Muscle layer of duodenum (tissue), 2 donors: Measurements from ENCODE around the gene HSD17B1.
A peak's percentile ranks its signal among the peaks of the same experiment; 100 is the strongest.
"Not testable (repeated sequence)": the region's sequence is repeated elsewhere in the genome, so short reads cannot be mapped to it uniquely, and the experiment has no call there.

Experiments
- H3K27ac ChIP-seq: one replicate; pipeline ENCODE4 v1.7.0; 2013; ENCODE audit warnings: mild to moderate bottlenecking, low read length
- H3K27me3 ChIP-seq: one replicate; pipeline ENCODE4 v1.7.0; 2013; ENCODE audit warnings: low read depth, mild to moderate bottlenecking, control low read depth, low read length
- H3K36me3 ChIP-seq, 2 donors: one replicate each; pipeline ENCODE4 v1.7.0; 2013; ENCODE audit warnings: low read length in 2 of 2, control low read depth in 1 of 2, mild to moderate bottlenecking in 1 of 2; ENCODE audit not compliant: insufficient read depth in 2 of 2, control insufficient read depth in 1 of 2
- H3K4me1 ChIP-seq, 2 donors: one replicate each; pipeline ENCODE4 v1.7.0; 2013; ENCODE audit warnings: low read length in 2 of 2, mild to moderate bottlenecking in 2 of 2, control low read depth in 1 of 2, moderate library complexity in 1 of 2; ENCODE audit not compliant: insufficient read depth in 2 of 2, control insufficient read depth in 1 of 2
- H3K4me3 ChIP-seq, 2 donors: one replicate each; pipeline ENCODE4 v1.7.0; 2013; ENCODE audit warnings: low read length in 2 of 2, low read depth in 1 of 2, mild to moderate bottlenecking in 1 of 2
- H3K9me3 ChIP-seq, 2 donors: one replicate each; pipeline ENCODE4 v1.7.0; 2013; ENCODE audit warnings: low read length in 2 of 2, control low read depth in 1 of 2, mild to moderate bottlenecking in 1 of 2; ENCODE audit not compliant: control insufficient read depth in 1 of 2
- donor health status: healthy.

HSD17B1 gene

DNA sequence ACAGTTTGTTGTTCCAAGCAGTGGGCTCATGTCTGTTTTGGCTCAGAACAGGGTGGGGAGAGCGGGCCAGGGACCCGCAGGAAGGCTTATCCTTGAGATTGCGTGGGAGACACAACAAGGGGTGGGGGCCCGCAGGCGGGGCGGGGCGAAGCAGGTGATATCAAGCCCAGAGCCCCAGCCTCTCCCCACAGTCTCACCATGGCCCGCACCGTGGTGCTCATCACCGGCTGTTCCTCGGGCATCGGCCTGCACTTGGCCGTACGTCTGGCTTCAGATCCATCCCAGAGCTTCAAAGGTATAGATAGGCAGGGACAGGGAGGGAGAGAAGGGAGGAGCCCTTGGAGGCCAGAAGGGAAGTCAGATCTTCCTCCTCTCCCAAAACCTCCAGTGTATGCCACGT is at the start of gene HSD17B1:
HSD17B1 (plus strand) TSS at position 188 of the 400 bp plus-strand sequence; CDS start at position 199, 11 bp downstream.
- not testable (repeated sequence) for H3K9me3 ChIP-seq, H3K27me3 ChIP-seq, H3K36me3 ChIP-seq
- peak within 1 kb of the TSS in 1 of 2 donors; percentile 82 for H3K4me3 ChIP-seq
- peak within 1 kb of the TSS; percentile 86 for H3K27ac ChIP-seq
- peaks cover 0 to 26% of the 10 kb centered on the region in 2 donors for H3K4me1 ChIP-seq

GRCh38 chr17:42502926-42503325 is 49.8 kb upstream of the HSD17B1 start:
- Histone ChIP-seq H3K4me1 (no peaks in the 10 kb centered on the region), H3K4me3 (no peak overlapping the region), H3K9me3 (no peaks in the 10 kb centered on the region), H3K36me3 (peaks cover 40 to 65% of the 10 kb centered on the region in 2 donors), H3K27ac (no peak overlapping the region), H3K27me3 (no peaks in the 10 kb centered on the region)

DNA sequence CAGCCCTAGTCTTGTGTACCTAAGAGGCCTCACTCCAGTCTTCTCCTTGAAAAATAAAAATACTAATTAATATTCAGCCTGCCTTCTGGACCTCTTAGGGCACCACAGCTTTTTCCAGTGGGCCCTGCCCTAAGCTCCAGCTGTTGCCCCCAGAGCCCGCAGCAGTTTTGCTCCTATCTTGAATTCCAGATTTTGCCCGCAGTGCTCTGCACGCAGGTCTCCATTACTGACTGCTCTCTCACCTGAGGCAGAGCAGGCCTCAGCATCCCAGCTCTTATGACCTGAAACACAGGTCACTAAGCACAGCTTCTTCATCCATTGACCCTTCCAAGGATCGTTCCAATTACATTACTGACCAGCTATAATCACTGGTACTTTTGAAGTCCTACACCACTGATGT is 45.1 kb upstream of the HSD17B1 start:
- H3K9me3 ChIP-seq: no peaks in the 10 kb centered on the region
- no peak overlapping the region for H3K27ac ChIP-seq
- peaks cover 45 to 60% of the 10 kb centered on the region in 2 donors for H3K36me3 ChIP-seq

DNA sequence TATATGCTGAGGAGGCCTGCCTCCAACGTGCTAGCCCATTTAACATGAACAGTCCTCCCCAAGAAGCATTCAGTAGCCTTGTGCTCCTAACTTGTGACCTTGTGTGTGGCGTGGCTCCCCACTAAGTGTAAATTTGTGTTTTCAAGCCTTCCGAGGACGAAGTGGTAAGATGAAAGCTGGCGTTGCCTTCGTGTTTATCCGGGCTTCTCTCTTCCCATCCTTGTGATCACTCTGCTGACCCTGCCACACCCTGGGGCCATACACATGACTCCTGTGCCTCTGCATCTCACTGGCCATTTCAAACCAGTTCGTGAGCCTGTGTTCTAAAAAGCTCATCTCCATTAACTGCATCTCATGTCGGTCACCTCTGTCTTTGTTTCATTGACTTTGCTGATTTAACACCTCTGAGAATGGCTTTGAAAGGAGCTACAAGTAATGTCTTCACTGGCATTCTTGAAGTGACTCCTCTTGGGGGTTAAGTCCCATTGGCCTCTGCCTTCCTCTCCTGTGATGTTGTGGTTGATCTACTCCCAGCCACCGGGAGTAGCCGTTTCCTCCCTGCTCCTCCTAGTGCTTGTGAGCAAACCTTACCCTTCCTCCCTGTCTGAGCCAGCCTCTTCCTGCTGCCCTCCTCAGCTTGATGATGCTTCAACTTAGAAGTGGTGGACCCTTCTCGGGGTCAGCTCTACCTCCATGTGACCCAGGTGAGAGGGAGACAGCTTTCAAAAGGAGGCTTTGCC is 44.1 kb upstream of the HSD17B1 start:
- H3K27ac ChIP-seq: no peak overlapping the region
- no peaks in the 10 kb centered on the region for H3K27me3 ChIP-seq
- no peaks in the 10 kb centered on the region for H3K9me3 ChIP-seq
- peaks cover 39 to 55% of the 10 kb centered on the region in 2 donors for H3K36me3 ChIP-seq
- no peak overlapping the region for H3K4me3 ChIP-seq
- H3K4me1 ChIP-seq: peaks cover 0 to 10% of the 10 kb centered on the region in 2 donors

More for the DNA sequence above, 45.1 kb upstream of the HSD17B1 start:
- Histone ChIP-seq H3K27me3 (no peaks in the 10 kb centered on the region), H3K4me1 (peaks cover 0 to 3% of the 10 kb centered on the region in 2 donors), H3K4me3 (no peak overlapping the region)

DNA sequence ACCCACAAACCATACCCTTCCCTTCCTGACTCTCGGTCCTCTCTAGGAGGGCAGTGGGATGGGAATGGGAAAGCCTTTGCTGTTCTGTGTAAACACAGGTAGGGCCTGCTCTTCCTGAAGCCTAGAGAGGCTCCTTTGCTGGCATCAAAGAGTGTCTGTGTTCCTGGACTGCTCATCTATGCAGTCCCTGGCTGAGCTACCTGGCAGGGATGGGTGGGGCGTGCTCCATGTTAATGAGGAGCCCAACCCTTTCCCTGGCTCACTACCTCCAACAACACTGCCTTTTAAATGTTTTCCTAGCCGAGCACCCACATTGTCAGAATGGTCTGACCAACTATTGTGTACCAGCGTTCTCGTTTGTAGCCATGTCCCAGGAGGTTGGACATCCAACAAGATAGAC is 43.3 kb upstream of the HSD17B1 start:
- peaks cover 42 to 55% of the 10 kb centered on the region in 2 donors for H3K36me3 ChIP-seq
- H3K27me3 ChIP-seq: no peaks in the 10 kb centered on the region

DNA sequence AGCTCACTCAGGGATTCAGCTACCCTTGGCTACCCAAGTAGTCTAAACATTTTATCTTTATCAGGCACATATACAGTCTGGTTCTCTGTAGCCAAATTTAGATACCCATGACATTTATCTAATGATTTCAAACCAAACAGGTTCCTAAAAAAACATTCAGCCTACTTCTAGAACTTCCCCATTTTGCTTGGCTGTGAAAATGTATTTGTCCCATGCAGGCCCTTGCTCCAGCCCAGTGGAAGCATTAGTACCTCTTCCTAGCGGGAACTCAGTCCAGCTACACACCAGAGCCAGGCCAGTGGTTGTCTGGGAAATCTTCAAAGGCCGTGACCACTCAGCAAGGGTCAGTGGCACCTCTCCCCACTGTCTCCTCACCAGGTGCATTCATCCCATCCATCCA is 42.9 kb upstream of the HSD17B1 start:
- Histone ChIP-seq H3K27me3 (no peaks in the 10 kb centered on the region), H3K4me1 (peaks cover 0 to 10% of the 10 kb centered on the region in 2 donors), H3K27ac (no peak overlapping the region), H3K4me3 (no peak overlapping the region), H3K9me3 (no peaks in the 10 kb centered on the region), H3K36me3 (peaks cover 47 to 55% of the 10 kb centered on the region in 2 donors)

More for the DNA sequence above, 43.3 kb upstream of the HSD17B1 start:
- Histone ChIP-seq H3K9me3 (no peaks in the 10 kb centered on the region), H3K4me3 (no peak overlapping the region), H3K4me1 (peaks cover 0 to 10% of the 10 kb centered on the region in 2 donors), H3K27ac (no peak overlapping the region)

- Histone ChIP-seq H3K27me3 (no peaks in the 10 kb centered on the region), H3K4me1 (peaks cover 0 to 18% of the 10 kb centered on the region in 2 donors), H3K36me3 (peaks cover 47 to 50% of the 10 kb centered on the region in 2 donors), H3K9me3 (no peaks in the 10 kb centered on the region), H3K4me3 (no peak overlapping the region), H3K27ac (no peak overlapping the region)
Observed at GRCh38 chr17:42512246-42512645, 40.5 kb upstream of the HSD17B1 start.

DNA sequence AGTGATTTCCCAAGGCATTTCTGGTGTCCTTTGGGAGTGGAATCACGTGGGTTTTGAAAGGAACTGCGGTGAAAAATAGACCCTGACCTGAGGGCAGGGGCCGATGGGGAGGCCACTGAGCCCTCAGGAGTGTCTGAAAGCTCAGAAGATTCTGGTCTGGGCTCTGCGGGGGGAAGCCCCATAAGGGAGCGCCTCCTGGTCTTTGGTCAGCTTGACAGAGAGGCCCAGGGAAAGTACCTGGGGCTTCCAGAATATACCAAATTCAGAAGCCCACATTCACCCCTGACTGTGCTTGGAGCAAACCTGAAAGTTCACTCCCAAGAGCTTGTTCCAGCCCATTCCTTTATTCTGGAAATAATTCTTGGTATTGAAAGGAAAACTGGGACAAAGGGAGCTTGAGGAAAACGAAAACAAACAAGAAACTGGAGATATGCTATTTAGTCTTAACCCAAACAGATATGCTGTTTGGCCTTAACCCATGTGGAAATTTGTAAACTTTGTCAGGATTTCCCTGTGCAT is 39.9 kb upstream of the HSD17B1 start:
- Histone ChIP-seq H3K4me1 (peaks cover 3 to 23% of the 10 kb centered on the region in 2 donors), H3K36me3 (peaks cover 44 to 45% of the 10 kb centered on the region in 2 donors), H3K4me3 (no peak overlapping the region), H3K9me3 (no peaks in the 10 kb centered on the region), H3K27ac (peak overlapping the region; percentile 32), H3K27me3 (no peaks in the 10 kb centered on the region)

- Histone ChIP-seq H3K4me3 (no peak overlapping the region), H3K9me3 (no peaks in the 10 kb centered on the region), H3K27ac (no peak overlapping the region), H3K36me3 (peaks cover 36 to 38% of the 10 kb centered on the region in 2 donors), H3K27me3 (no peaks in the 10 kb centered on the region), H3K4me1 (peaks cover 12 to 31% of the 10 kb centered on the region in 2 donors)
Observed at GRCh38 chr17:42513686-42514085, 39.0 kb upstream of the HSD17B1 start.

GRCh38 chr17:42514279-42514678 is 38.4 kb upstream of the HSD17B1 start:
- no peaks in the 10 kb centered on the region for H3K27me3 ChIP-seq
- H3K27ac ChIP-seq: no peak overlapping the region
- peaks cover 18 to 36% of the 10 kb centered on the region in 2 donors for H3K4me1 ChIP-seq
- H3K36me3 ChIP-seq: peaks cover 31 to 34% of the 10 kb centered on the region in 2 donors
- no peak overlapping the region for H3K4me3 ChIP-seq
- H3K9me3 ChIP-seq: no peaks in the 10 kb centered on the region

DNA sequence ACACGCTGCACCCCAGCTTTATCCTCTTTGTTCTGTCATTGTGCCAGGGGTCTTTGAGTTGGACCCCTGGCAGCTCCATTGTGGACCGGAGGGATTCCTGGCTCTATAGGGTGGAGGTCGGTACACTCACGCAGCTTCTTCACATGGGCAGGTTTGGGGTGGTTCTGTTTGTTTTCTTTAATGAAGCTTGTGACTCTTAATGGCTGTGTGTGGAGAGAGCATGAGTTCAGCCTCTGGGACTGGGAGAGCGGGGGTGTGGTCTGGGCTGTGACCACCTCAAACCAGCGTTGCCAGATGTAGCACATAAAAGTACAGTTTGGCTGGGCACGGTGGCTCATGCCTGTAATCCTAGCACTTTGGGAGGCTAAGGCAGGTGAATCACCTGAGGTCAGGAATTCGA is 37.9 kb upstream of the HSD17B1 start:
- Histone ChIP-seq H3K36me3 (peaks cover 25 to 28% of the 10 kb centered on the region in 2 donors), H3K27me3 (no peaks in the 10 kb centered on the region), H3K27ac (no peak overlapping the region), H3K4me1 (peaks cover 24 to 42% of the 10 kb centered on the region in 2 donors), H3K4me3 (no peak overlapping the region), H3K9me3 (no peaks in the 10 kb centered on the region)
